Measurements from ENCODE around the gene PADI1.

Gene PADI1

GRCh38 chr1:17196496-17197185 lies 8.3 kb upstream of the PADI1 start:
- DNase-seq (ENCODE audit: low spot score): no peak

- DNase-seq (ENCODE audit: low spot score): no peak
Observed at GRCh38 chr1:17197696-17198095, 7.2 kb upstream of the PADI1 start.

GRCh38 chr1:17198476-17199258 lies 6.3 kb upstream of the PADI1 start:
- no peak for DNase-seq (ENCODE audit: low spot score)

DNA sequence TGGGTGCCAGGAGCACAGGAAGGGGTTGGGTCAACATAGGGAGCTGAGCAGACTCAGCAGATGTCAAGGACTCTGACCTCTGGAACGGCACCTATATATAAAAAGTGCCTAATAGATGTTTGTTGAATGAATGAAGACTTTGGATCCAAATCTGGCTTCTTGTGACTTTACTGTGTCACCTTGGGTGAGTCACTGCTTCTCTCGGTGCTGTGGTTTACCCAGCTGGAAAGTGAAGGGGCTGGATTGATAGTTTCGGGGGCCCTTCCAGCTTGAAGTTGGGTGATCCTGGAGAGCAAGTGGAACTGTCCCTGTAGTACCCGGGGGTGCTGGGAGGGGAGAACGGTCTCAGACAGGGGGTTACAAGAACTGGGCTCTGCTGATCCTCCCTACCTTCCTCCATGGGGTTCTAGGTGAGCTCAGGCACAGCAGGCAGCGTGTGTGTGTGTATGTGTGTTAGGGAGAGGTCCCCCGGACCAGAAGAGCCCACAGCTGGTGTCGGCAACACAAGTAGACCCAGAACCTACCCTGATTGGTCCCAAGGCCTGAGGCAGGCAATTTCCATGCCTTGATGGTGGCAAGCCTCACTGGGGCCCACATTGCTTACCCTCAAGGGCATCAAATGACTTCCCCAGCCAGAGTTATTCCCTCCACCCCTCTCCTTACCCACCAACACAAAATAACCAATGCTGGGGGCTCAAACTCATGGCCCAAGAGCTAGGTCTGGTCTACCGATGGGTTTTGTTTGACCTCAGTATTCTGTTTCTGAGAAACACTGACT lies 5.5 kb upstream of the PADI1 start:
- no peak for DNase-seq (ENCODE audit: low spot score)

- no peak for DNase-seq (ENCODE audit: low spot score)
Observed at GRCh38 chr1:17200246-17200645, 4.7 kb upstream of the PADI1 start.

- no peak for DNase-seq (ENCODE audit: low spot score)
Observed at GRCh38 chr1:17200756-17201155, 4.2 kb upstream of the PADI1 start.

DNA sequence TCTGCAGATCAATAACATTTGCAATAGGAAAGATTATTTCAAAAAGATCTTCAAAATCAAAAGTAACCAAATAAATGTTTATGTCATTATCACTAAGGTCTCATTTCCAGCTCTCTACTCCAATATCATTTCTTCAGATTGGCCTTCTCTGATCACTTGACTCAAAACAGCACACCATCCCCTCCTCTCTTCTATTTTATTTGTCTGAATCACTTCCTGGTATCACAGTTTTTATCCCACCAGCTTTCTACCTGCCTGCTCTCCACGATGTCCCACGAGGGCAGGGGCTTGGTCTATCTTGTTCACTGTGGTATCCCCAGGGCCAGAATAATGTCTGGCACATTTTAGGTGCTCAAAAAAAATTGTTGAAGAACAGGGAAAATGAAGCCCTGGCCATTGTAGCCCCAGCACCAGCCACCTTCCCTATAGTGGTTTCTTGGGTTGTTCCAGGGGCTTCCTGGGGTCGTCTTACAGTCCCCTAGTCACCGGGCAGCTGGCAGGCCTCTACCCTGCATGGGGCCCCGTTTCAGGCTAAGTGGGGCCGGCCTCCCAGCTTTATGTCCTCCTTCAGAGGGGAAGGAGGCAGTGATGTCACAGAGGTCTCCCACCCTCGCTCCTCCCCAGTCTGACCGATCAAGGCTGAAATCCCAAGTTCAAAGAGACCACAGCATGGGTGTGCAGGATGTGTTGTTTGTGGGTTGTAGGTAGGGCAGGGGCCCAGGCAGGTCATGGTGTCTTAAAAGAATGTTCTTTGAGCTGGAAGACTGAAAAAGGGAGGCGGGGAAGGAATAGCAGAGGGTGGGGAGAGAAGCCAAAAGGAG lies 3.5 kb upstream of the PADI1 start:
- no peak for DNase-seq (ENCODE audit: low spot score)

DNA sequence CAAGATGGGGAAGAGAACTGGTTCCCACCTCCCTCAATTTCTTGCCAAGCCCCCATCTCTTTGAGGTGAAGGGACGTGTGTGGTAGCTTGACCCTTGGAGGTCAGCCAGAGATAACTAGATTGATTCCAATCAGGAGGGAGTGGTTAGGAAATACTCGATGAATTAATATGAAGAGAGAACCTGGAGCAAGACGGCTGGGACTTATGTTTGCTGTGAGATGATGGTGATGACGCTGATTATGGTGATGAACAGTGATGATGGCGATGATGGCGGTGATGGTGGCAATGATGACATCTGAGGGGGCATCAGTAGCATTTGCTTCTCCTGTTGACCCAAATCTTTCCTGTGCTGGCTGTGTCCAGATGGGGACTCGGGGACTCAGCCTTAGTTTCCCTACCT lies 724 bp downstream of the PADI1 start:
- DNase-seq (ENCODE audit: low spot score): no peak

DNA sequence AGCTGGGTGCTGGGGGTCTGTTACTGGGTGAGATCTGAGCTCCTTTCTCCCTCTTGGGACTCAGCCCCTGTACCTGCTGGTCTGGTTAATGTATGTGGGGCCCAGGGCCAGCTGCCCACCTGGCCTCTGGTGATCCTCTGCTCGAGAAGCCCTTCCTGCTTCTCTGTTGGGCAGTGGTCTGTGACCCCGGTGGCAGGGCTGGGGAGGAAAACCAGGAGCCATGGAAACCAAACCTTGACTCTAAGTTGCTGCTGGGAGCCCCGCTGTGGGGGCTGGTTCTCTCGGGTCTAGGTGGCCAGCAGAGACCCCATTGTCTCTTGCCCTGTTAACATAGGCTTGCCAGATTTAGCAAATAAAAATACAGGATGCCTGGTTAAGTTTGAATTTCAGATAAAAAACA lies 1.3 kb downstream of the PADI1 start:
- DNase-seq (ENCODE audit: low spot score): no peak

- DNase-seq (ENCODE audit: low spot score): no peak
Observed at GRCh38 chr1:17207046-17207445, 2.1 kb downstream of the PADI1 start.

DNA sequence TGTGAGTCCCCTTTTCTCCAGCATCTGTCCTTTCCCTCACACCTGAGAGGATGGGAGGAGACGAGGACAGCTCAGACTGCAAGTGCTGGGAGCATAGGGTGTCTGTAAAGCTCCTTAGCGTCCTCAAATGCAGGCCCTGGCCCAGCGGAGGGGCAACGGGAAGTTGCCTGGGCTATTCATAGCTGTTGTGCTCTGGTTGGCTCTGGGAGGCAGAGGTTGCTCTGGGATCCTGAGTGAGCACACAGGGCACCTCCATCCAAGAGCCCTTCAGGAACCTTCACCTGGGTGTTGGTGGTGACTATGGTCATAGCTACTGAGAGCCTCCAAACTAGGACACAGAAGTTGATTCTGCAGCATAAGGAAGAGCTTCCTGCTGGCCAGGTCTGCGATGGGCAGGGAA lies 2.6 kb downstream of the PADI1 start:
- DNase-seq (ENCODE audit: low spot score): no peak

DNA sequence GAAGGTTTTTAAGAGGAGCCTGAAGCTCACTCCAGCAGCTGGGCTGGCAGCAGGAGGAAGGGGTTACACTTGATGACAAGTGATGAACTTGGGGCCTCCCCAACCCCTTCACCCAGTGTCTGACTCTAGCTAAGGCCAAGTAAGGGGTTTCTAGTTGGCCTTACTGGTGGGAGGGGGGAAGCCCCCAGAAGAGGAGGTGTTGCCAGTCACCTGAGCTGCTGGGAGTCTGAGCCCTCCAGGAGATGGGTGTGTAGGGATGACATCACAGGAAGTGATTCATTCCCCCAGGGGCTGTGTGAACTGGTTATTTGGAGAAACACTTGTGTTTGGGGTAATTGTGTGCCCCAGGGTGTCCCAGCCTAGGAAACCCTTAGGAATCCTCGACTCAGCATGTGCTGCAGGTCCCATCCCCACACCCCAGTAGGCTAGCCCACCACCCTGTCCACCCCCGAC lies 3.1 kb downstream of the PADI1 start:
- no peak for DNase-seq (ENCODE audit: low spot score)

- no peak for DNase-seq (ENCODE audit: low spot score)
Observed at GRCh38 chr1:17208546-17208945, 3.6 kb downstream of the PADI1 start.

DNA sequence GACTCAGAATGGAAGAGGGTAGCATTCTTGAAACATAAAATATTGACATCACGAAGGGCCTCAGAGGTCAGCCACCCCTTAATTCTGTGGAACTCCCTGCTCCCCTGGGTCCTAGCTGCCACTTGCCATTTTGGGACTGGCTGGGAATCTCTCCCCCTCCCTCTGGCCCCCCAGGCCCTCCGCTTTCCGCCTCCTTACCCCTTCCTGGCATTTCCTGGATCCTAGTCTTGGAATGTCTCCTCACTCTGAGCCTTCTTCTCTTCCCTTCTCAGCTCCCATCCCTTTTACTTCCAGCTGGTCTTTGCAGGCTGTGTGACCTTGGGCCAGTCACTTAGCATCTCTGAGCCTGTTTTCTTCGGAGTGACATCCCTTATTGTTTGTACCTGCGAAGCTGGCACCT lies 4.5 kb downstream of the PADI1 start:
- no peak for DNase-seq (ENCODE audit: low spot score)

GRCh38 chr1:17210176-17210575 lies 5.2 kb downstream of the PADI1 start:
- DNase-seq (ENCODE audit: low spot score): no peak

DNA sequence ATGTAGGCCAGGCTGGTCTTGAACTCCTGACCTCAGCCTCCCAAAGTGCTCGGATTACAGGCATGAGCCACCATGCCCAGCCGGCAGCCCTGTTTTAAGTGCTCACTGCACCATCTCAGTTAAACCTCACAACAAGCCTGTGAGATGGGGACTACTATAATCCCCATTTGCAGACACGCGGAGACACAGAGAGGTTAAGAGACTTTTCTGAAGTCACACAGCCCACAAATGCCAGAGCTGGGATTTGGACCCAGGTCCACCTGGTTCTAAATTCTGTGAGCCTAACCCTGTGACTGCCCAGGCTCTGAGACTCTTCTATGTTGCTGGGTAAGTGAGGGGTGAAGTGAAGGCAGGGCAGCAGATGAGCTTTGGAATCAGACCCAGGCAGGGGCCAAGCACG lies 6.4 kb downstream of the PADI1 start:
- no peak for DNase-seq (ENCODE audit: low spot score)

GRCh38 chr1:17212009-17212408 lies 7.1 kb downstream of the PADI1 start:
- DNase-seq (ENCODE audit: low spot score): peak; percentile 33

DNA sequence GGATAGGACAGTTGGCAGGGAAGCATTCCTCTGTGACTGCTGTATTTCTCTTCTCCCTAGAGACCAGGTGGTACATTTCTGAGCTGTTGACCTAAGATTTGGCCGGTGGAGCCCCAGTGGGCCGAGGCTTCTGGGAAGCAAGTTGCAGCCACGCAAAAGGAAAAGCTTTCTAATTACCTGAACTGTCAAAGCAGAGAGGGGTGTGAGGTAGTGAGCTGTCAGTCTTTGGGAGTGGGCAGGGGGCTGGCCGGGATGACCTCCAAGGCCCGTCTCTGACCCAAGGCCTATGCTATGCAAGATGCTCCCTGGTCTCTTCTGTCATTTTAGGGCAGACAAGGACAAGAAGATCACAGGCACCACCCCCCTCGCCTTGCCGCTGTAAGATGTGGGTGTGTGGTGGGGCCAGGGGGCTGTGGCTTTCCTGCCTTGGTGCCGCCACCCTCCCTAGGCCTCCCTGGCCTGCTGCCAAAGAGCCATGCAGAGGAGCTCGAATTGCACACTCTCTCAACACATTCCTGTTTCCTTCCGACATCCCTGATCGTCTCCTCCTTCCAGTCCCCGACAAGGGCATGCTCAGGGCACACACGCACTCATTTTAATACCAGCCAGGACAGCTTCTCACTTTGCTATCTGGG lies 7.7 kb downstream of the PADI1 start:
- no peak for DNase-seq (ENCODE audit: low spot score)

GRCh38 chr1:17213148-17213781 lies 8.3 kb downstream of the PADI1 start:
- DNase-seq (ENCODE audit: low spot score): no peak

GRCh38 chr1:17213782-17214148 lies 8.8 kb downstream of the PADI1 start:
- no peak for DNase-seq (ENCODE audit: low spot score)

DNA sequence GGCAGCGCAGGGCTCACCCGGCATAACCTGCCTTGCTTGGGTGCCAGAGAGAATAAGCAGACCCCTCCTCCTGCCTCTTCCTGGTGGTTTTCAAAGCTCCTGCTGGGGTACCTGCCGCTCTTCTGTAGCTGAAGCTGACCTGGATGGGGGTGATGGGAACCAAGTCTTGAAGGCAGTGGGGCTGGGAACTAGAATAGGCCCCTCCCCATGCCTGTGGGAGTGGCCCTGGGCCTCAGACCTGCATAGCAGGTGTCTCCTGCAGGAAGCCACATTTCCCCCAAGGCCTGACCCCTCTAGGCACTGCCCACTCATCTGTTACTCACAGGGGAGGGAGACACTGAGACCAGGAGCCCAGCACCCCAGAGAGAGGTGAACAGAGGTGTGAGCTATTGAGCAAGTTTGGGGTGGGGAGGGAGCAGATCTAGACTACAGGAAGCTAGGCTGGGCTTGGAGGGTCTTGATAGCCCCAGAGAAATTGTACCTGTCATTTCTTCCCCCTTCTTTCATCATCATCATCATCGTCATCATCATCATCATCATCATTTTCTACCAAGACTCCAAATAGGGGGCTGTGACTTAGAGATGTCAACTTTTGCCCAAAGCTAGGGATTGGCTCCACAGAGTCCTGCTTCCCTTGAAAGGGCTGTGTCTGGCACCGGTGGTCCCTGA lies 10.1 kb downstream of the PADI1 start:
- DNase-seq (ENCODE audit: low spot score): no peak
